Endodermal cell (in vitro differentiated cells): ENCODE measurements around the gene COL11A1. TPM values are rescaled to one million over a fixed set of nuclear protein-coding genes. Genes with fewer than 3 reads are reported as not detected.
"Not testable (repeated sequence)": the region's sequence is repeated elsewhere in the genome, so short reads cannot be mapped to it uniquely, and the experiment has no call there.

Experiments used
- DNase-seq: peaks from one replicate; pipeline ENCODE4 v3.0.0-alpha.2; 2017
- H3K27ac ChIP-seq: 2 replicates; pipeline ENCODE4 v1.5.1; 2013; ENCODE audit warnings: mild to moderate bottlenecking, low read depth, low read length, moderate library complexity
- H3K27me3 ChIP-seq: 2 replicates; pipeline ENCODE4 v1.6.1; 2013; ENCODE audit warnings: mild to moderate bottlenecking, low read length, moderate library complexity; ENCODE audit not compliant: insufficient read depth, control insufficient read depth, poor library complexity, severe bottlenecking
- H3K36me3 ChIP-seq: 2 replicates; pipeline ENCODE4 v1.7.0; 2013; ENCODE audit warnings: mild to moderate bottlenecking, low read length, moderate library complexity; ENCODE audit not compliant: control insufficient read depth, insufficient read depth
- H3K4me1 ChIP-seq: one replicate; pipeline ENCODE4 v1.7.0; 2013; ENCODE audit warnings: low read length; ENCODE audit not compliant: control insufficient read depth, insufficient read depth
- H3K4me3 ChIP-seq: 2 replicates; pipeline ENCODE4 v1.5.1; 2013; ENCODE audit warnings: mild to moderate bottlenecking, low read length, moderate library complexity
- H3K9ac ChIP-seq: 2 replicates; pipeline ENCODE4 v1.6.1; 2013; ENCODE audit warnings: mild to moderate bottlenecking, low read length, moderate library complexity; ENCODE audit not compliant: poor library complexity, severe bottlenecking; ENCODE audit errors: extremely low read depth
- H3K9me3 ChIP-seq: 2 replicates; pipeline ENCODE4 v1.6.1; 2013; ENCODE audit warnings: mild to moderate bottlenecking, low read length, moderate library complexity; ENCODE audit not compliant: control insufficient read depth
- H3K27ac Mint-ChIP-seq: 2 replicates; pipeline ENCODE4 v1.8.0; 2020; ENCODE audit warnings: mixed read lengths
- H3K27me3 Mint-ChIP-seq: 2 replicates; pipeline ENCODE4 v1.8.0; 2021; ENCODE audit warnings: mild to moderate bottlenecking, mixed read lengths; ENCODE audit not compliant: insufficient read depth
- H3K36me3 Mint-ChIP-seq: 2 replicates; pipeline ENCODE4 v1.8.0; 2020; ENCODE audit warnings: low read depth, mixed read lengths
- H3K4me1 Mint-ChIP-seq: 2 replicates; pipeline ENCODE4 v1.8.0; 2020; ENCODE audit warnings: mixed read lengths
- H3K4me3 Mint-ChIP-seq: 2 replicates; pipeline ENCODE4 v1.8.0; 2020; ENCODE audit warnings: mild to moderate bottlenecking, moderate library complexity, mixed read lengths
- H3K9me3 Mint-ChIP-seq: 2 replicates; pipeline ENCODE4 v1.8.0; 2020; ENCODE audit warnings: mild to moderate bottlenecking, mixed read lengths
- CTCF ChIP-seq: fragments of 200-600 bp; sonication (generic); conservative IDR thresholded peaks from 2 replicates; pipeline ENCODE4 v1.5.0; 2021; ENCODE audit warnings: antibody characterized with exemption, mild to moderate bottlenecking
- WGBS, 2 experiments: methylation state at CpG; one replicate each; pipeline versions ENCODE4 v1.1.5 to v1.1.7; 2013; ENCODE audit warnings: missing lambda C conversion rate in 2 of 2, mixed read lengths in 1 of 2; ENCODE audit not compliant: insufficient coverage in 1 of 2, insufficient read length in 1 of 2; 5-methylcytosine and 5-hydroxymethylcytosine counted together
- total RNA-seq, 2 donors: library from RNA; stranded (reverse); fragmentation: NEBNext Ultra II Directional in 1 of 2; extraction: Animal tissue kit (Norgen Biotek cat#: 25700) in 1 of 2; gene quantifications; 2 replicates in 1 of 2; 3 replicates in 1 of 2; pipeline ENCODE4 v1.2.1, GENCODE V29; 2021

Gene COL11A1
- total RNA-seq, 2 donors from 2014 or later = 6.7 to 27.5 TPM

- no peaks in the 10 kb centered on the region for H3K9me3 ChIP-seq
- no peaks in the 10 kb centered on the region for H3K4me1 ChIP-seq
- no peak overlapping the region for H3K27ac Mint-ChIP-seq
- H3K9me3 Mint-ChIP-seq = no peaks in the 10 kb centered on the region
- no peaks in the 10 kb centered on the region for H3K36me3 Mint-ChIP-seq
- no peak overlapping the region for H3K4me3 ChIP-seq
- no peak overlapping the region for H3K27ac ChIP-seq
- no peak for TF ChIP-seq CTCF
- no peak overlapping the region for H3K4me3 Mint-ChIP-seq
- no peak for DNase-seq
- H3K36me3 ChIP-seq = no peaks in the 10 kb centered on the region
- no peaks in the 10 kb centered on the region for H3K27me3 Mint-ChIP-seq
- H3K9ac ChIP-seq = no peak overlapping the region
- WGBS, 2 experiments = 90% methylated on average over 2 of the region's 2 CpGs
- H3K4me1 Mint-ChIP-seq = no peaks in the 10 kb centered on the region
- H3K27me3 ChIP-seq = no peaks in the 10 kb centered on the region
These were observed 44.4 kb downstream of the COL11A1 start for GRCh38 chr1:103063921-103064320.

GRCh38 chr1:103058391-103058790 is 49.9 kb downstream of the COL11A1 start:
- Mint-ChIP-seq H3K36me3 (no peaks in the 10 kb centered on the region), H3K4me1 (peaks cover 4% of the 10 kb centered on the region), H3K27ac (no peak overlapping the region), H3K9me3 (no peaks in the 10 kb centered on the region), H3K27me3 (no peaks in the 10 kb centered on the region), H3K4me3 (no peak overlapping the region)
- Histone ChIP-seq H3K27ac (no peak overlapping the region), H3K36me3 (no peaks in the 10 kb centered on the region), H3K4me1 (no peaks in the 10 kb centered on the region), H3K9me3 (no peaks in the 10 kb centered on the region), H3K27me3 (no peaks in the 10 kb centered on the region), H3K4me3 (no peak overlapping the region), H3K9ac (no peak overlapping the region)
- no peak for DNase-seq
- no peak for TF ChIP-seq CTCF

GRCh38 chr1:103056423-103056822 is 51.9 kb downstream of the COL11A1 start:
- Histone ChIP-seq H3K9me3 (peaks cover 5% of the 10 kb centered on the region), H3K27ac (no peak overlapping the region), H3K4me3 (no peak overlapping the region), H3K36me3 (no peaks in the 10 kb centered on the region), H3K4me1 (no peaks in the 10 kb centered on the region), H3K27me3 (no peaks in the 10 kb centered on the region), H3K9ac (no peak overlapping the region)
- no peak for TF ChIP-seq CTCF
- Mint-ChIP-seq H3K27me3 (no peaks in the 10 kb centered on the region), H3K4me3 (no peak overlapping the region), H3K36me3 (peaks cover 3% of the 10 kb centered on the region), H3K9me3 (peaks cover 9% of the 10 kb centered on the region), H3K4me1 (peaks cover 4% of the 10 kb centered on the region), H3K27ac (no peak overlapping the region)
- WGBS, 2 experiments = 83 to 88% methylated on average over 1 of the region's 1 CpG
- no peak for DNase-seq

- H3K9me3 Mint-ChIP-seq, H3K4me3 ChIP-seq, H3K4me1 Mint-ChIP-seq, H3K27me3 Mint-ChIP-seq, H3K4me1 ChIP-seq, H3K27me3 ChIP-seq, H3K9me3 ChIP-seq, H3K4me3 Mint-ChIP-seq, DNase-seq, H3K27ac Mint-ChIP-seq, H3K36me3 Mint-ChIP-seq, H3K9ac ChIP-seq, H3K36me3 ChIP-seq, H3K27ac ChIP-seq: not testable (repeated sequence)
- 90 to 96% methylated on average over 8 to 13 of the region's 13 CpGs for WGBS, 2 experiments
These were observed 80.2 kb downstream of the COL11A1 start for GRCh38 chr1:103028110-103028509.
